C4-2B (cell line): Measurements from ENCODE around the gene SEMA3E.

Source experiments
- CTCF ChIP-seq: fragments of 450-650 bp; conservative IDR thresholded peaks from 2 replicates; pipeline ENCODE4 v1.5.1; 2017; ENCODE audit warnings: mild to moderate bottlenecking
- ZFX ChIP-seq: fragments of 450-650 bp; IDR thresholded peaks from 2 replicates; pipeline ENCODE4 v1.6.1; 2017

GRCh38 chr7:83588602-83589240 lies 60.2 kb downstream of the SEMA3E start:
- no peak for TF ChIP-seq CTCF
- TF ChIP-seq ZFX = no peak
